Suprapubic skin (tissue), 4 donors: ENCODE measurements around the gene VASN.

Experiments used
- CTCF ChIP-seq, 2 donors: fragments of 200-600 bp in 1 of 2; fragments of 450-650 bp in 1 of 2; sonication (generic) in 1 of 2; IDR thresholded peaks; one replicate each; pipeline ENCODE4 v1.5.1; 2016 to 2019; ENCODE audit warnings: antibody characterized with exemption in 2 of 2, mild to moderate bottlenecking in 1 of 2, moderate library complexity in 1 of 2
- EP300 ChIP-seq: sonication (generic); formaldehyde crosslinking; IDR thresholded peaks from one replicate; pipeline ENCODE4 v1.6.1; 2017; ENCODE audit warnings: antibody characterized with exemption
- POLR2AphosphoS5 ChIP-seq, 3 donors: sonication (generic); formaldehyde crosslinking; IDR thresholded peaks; one replicate each; pipeline ENCODE4 v1.6.1; 2017; ENCODE audit warnings: antibody characterized with exemption in 3 of 3

- TF ChIP-seq CTCF (IDR thresholded peaks at IDR 0.05) (no peak), POLR2AphosphoS5 (IDR thresholded peaks at IDR 0.05) (no peak), EP300 (no peak)
Measured at GRCh38 chr16:4344983-4345835, 26.4 kb upstream of the VASN start.
